H9 (cell line): ENCODE measurements around the gene ADORA2B. TPM values are rescaled to one million over a fixed set of nuclear protein-coding genes. Genes with fewer than 3 reads are reported as not detected.

Experiments
- DNase-seq: peaks from one replicate; pipeline ENCODE4 v3.0.0-alpha.2; 2017
- H2AFZ ChIP-seq: one replicate; pipeline ENCODE4 v1.6.1; 2013; ENCODE audit warnings: mild to moderate bottlenecking, low read length, control low read depth, moderate library complexity
- H2AK5ac ChIP-seq: 2 replicates; pipeline ENCODE4 v1.6.1; 2013; ENCODE audit warnings: low read length, control low read depth, mixed read lengths; ENCODE audit not compliant: insufficient read length
- H2BK120ac ChIP-seq: one replicate; pipeline ENCODE4 v1.6.1; 2013; ENCODE audit warnings: low read depth, mild to moderate bottlenecking, low read length, control low read depth, inconsistent platforms; ENCODE audit not compliant: poor library complexity, severe bottlenecking
- H2BK12ac ChIP-seq: 2 replicates; pipeline ENCODE4 v1.6.1; 2013; ENCODE audit warnings: low read length, control low read depth, mixed read lengths, low read depth; ENCODE audit not compliant: insufficient read length
- H2BK15ac ChIP-seq: 2 replicates; pipeline ENCODE4 v1.6.1; 2013; ENCODE audit warnings: low read depth, low read length, control low read depth
- H2BK20ac ChIP-seq: one replicate; pipeline ENCODE4 v1.6.1; 2013; ENCODE audit warnings: low read depth, mild to moderate bottlenecking, low read length, control low read depth, inconsistent platforms; ENCODE audit not compliant: poor library complexity, severe bottlenecking
- H2BK5ac ChIP-seq: 2 replicates; pipeline ENCODE4 v1.6.1; 2013; ENCODE audit warnings: low read length, control low read depth, mixed read lengths; ENCODE audit not compliant: insufficient read length
- H3K14ac ChIP-seq: 2 replicates; pipeline ENCODE4 v1.6.1; 2013; ENCODE audit warnings: low read length, control low read depth; ENCODE audit not compliant: insufficient read depth
- H3K18ac ChIP-seq: 2 replicates; pipeline ENCODE4 v1.6.1; 2013; ENCODE audit warnings: low read depth, mild to moderate bottlenecking, mixed read lengths, low read length, control low read depth; ENCODE audit not compliant: insufficient read length
- H3K23ac ChIP-seq: 2 replicates; pipeline ENCODE4 v1.6.1; 2013; ENCODE audit warnings: low read length, control low read depth, mixed read lengths, low read depth; ENCODE audit not compliant: insufficient read length
- H3K23me2 ChIP-seq: 2 replicates; pipeline ENCODE4 v1.6.1; 2013; ENCODE audit warnings: low read depth, mild to moderate bottlenecking, mixed read lengths, low read length, control low read depth; ENCODE audit not compliant: insufficient read length, poor library complexity, severe bottlenecking
- H3K27ac ChIP-seq: 2 replicates; pipeline ENCODE4 v1.5.1; 2013; ENCODE audit warnings: low read length, control low read depth, mixed read lengths, low read depth; ENCODE audit not compliant: insufficient read length
- H3K27me3 ChIP-seq: 2 replicates; pipeline ENCODE4 v1.6.1; 2013; ENCODE audit warnings: low read length, control low read depth, inconsistent platforms; ENCODE audit not compliant: insufficient read depth
- H3K4ac ChIP-seq: 2 replicates; pipeline ENCODE4 v1.6.1; 2013; ENCODE audit warnings: low read depth, mild to moderate bottlenecking, control low read depth, inconsistent platforms, low read length, moderate library complexity
- H3K4me1 ChIP-seq: 2 replicates; pipeline ENCODE4 v1.6.1; 2013; ENCODE audit warnings: low read length, control low read depth, inconsistent platforms; ENCODE audit not compliant: insufficient read depth
- H3K4me2 ChIP-seq: 2 replicates; pipeline ENCODE4 v1.6.1; 2013; ENCODE audit warnings: low read length, control low read depth, mixed read lengths; ENCODE audit not compliant: insufficient read length, insufficient read depth
- H3K56ac ChIP-seq: 2 replicates; pipeline ENCODE4 v1.6.1; 2013; ENCODE audit warnings: low read depth, mild to moderate bottlenecking, mixed read lengths, low read length, control low read depth; ENCODE audit not compliant: insufficient read length
- H3K79me1 ChIP-seq: 2 replicates; pipeline ENCODE4 v1.6.1; 2013; ENCODE audit warnings: low read depth, mild to moderate bottlenecking, moderate library complexity, low read length, control low read depth, inconsistent platforms; ENCODE audit not compliant: insufficient read depth, poor library complexity, severe bottlenecking
- H3K79me2 ChIP-seq: 2 replicates; pipeline ENCODE4 v1.6.1; 2013; ENCODE audit warnings: low read length, control low read depth, inconsistent platforms; ENCODE audit not compliant: insufficient read depth
- H3K9ac ChIP-seq: 2 replicates; pipeline ENCODE4 v1.6.1; 2013; ENCODE audit warnings: low read length, control low read depth, mixed read lengths; ENCODE audit not compliant: insufficient read length; ENCODE audit errors: extremely low read depth
- H3K9me3 ChIP-seq: one replicate; pipeline ENCODE4 v1.6.1; 2013; ENCODE audit warnings: low read depth, low read length, inconsistent platforms; ENCODE audit not compliant: control insufficient read depth
- H3T11ph ChIP-seq: one replicate; pipeline ENCODE4 v1.6.1; 2013; ENCODE audit warnings: mild to moderate bottlenecking, low read length, control low read depth, inconsistent platforms
- H4K20me1 ChIP-seq: one replicate; pipeline ENCODE4 v1.6.1; 2013; ENCODE audit not compliant: control insufficient read depth, insufficient read length, insufficient read depth
- H4K5ac ChIP-seq: 2 replicates; pipeline ENCODE4 v1.6.1; 2013; ENCODE audit warnings: low read depth, mild to moderate bottlenecking, mixed read lengths, low read length, control low read depth; ENCODE audit not compliant: insufficient read length
- H4K8ac ChIP-seq: replicated peaks from 2 replicates; pipeline ENCODE4 v1.6.1; 2013; ENCODE audit warnings: low read length, control low read depth, mixed read lengths, low read depth; ENCODE audit not compliant: insufficient read length
- H4K91ac ChIP-seq: 2 replicates; pipeline ENCODE4 v1.6.1; 2013; ENCODE audit warnings: low read depth, mild to moderate bottlenecking, moderate library complexity, mixed read lengths, low read length, control low read depth; ENCODE audit not compliant: insufficient read length
- H3K27ac Mint-ChIP-seq, 3 experiments: 2 replicates in 2 of 3; 3 replicates in 1 of 3; pipeline ENCODE4 v1.8.0; 2020 to 2021; ENCODE audit warnings: mixed read lengths in 3 of 3, mild to moderate bottlenecking in 1 of 3, moderate library complexity in 1 of 3
- H3K27me3 Mint-ChIP-seq: 2 replicates; pipeline ENCODE4 v1.8.0; 2021; ENCODE audit warnings: low read depth, mild to moderate bottlenecking, moderate library complexity, mixed read lengths
- H3K36me3 Mint-ChIP-seq, 3 experiments: 2 replicates in 2 of 3; 3 replicates in 1 of 3; pipeline ENCODE4 v1.8.0; 2020 to 2021; ENCODE audit warnings: low read depth in 3 of 3, mixed read lengths in 3 of 3; ENCODE audit not compliant: insufficient read depth in 1 of 3
- H3K4me1 Mint-ChIP-seq, 2 experiments: 2 replicates each; pipeline ENCODE4 v1.8.0; 2020; ENCODE audit warnings: mixed read lengths in 2 of 2
- H3K4me3 Mint-ChIP-seq, 2 experiments: 2 replicates in 1 of 2; 3 replicates in 1 of 2; pipeline ENCODE4 v1.8.0; 2020 to 2021; ENCODE audit warnings: mild to moderate bottlenecking in 2 of 2, mixed read lengths in 2 of 2, moderate library complexity in 1 of 2
- H3K9me3 Mint-ChIP-seq, 2 experiments: 2 replicates in 1 of 2; 3 replicates in 1 of 2; pipeline ENCODE4 v1.8.0; 2020; ENCODE audit warnings: mild to moderate bottlenecking in 2 of 2, mixed read lengths in 2 of 2, moderate library complexity in 1 of 2
- WGBS: extraction: QIAGEN DNeasy Blood & Tissue Kit; methylation state at CpG from one replicate; pipeline ENCODE4 v1.1.7; 2013; ENCODE audit warnings: missing lambda C conversion rate, low lambda C conversion rate, mixed read lengths; ENCODE audit not compliant: insufficient read length; ENCODE audit errors: extremely low coverage; 5-methylcytosine and 5-hydroxymethylcytosine counted together
- total RNA-seq: library from RNA; stranded (reverse); gene quantifications from 2 replicates; pipeline ENCODE4 v1.2.1, GENCODE V29; 2021
- TF ChIP-seq, protein P1 (sequence below): fragments of 200-600 bp; sonication (generic); conservative IDR thresholded peaks from 3 replicates; pipeline ENCODE4 v1.8.0; 2021; ENCODE audit warnings: antibody characterized with exemption, mild to moderate bottlenecking

The ADORA2B gene
- total RNA-seq, 1 experiment from 2014 or later = 3.1 TPM

GRCh38 chr17:15951368-15952047 is 6.6 kb downstream of the ADORA2B start:
- no peak overlapping the region for H3K56ac ChIP-seq
- no peak overlapping the region for H4K8ac ChIP-seq
- H3K18ac ChIP-seq = no peak overlapping the region
- H4K20me1 ChIP-seq = no peaks in the 10 kb centered on the region
- no peaks in the 10 kb centered on the region; the same call in 1 of the 2 replicates for H3K27me3 ChIP-seq
- H4K91ac ChIP-seq = no peak overlapping the region
- no peak overlapping the region for H2AFZ ChIP-seq
- no peak overlapping the region for H3K23ac ChIP-seq
- no peaks in the 10 kb centered on the region for H3K79me2 ChIP-seq
- Mint-ChIP-seq H3K9me3 (no peaks in the 10 kb centered on the region), H3K36me3 (peaks cover 0 to 4% (median 0%) of the 10 kb centered on the region in 3 experiments; a peak in 2 of 7 replicates), H3K4me1 (peaks cover 8 to 11% of the 10 kb centered on the region in 2 experiments), H3K27me3 (peaks cover 10% of the 10 kb centered on the region), H3K27ac (no peak overlapping the region), H3K4me3 (no peak overlapping the region)
- H3K79me1 ChIP-seq = no peaks in the 10 kb centered on the region
- H2BK12ac ChIP-seq = no peak overlapping the region
- DNase-seq = no peak
- H3K4ac ChIP-seq = no peak overlapping the region
- no CpG with 5 or more reads among the region's 6 CpGs for WGBS
- H4K5ac ChIP-seq = no peak overlapping the region
- H2BK120ac ChIP-seq = no peak overlapping the region
- H3T11ph ChIP-seq = no peak overlapping the region
- no peak overlapping the region; the same call in 1 of the 2 replicates for H3K14ac ChIP-seq
- TF ChIP-seq, protein P1, sequence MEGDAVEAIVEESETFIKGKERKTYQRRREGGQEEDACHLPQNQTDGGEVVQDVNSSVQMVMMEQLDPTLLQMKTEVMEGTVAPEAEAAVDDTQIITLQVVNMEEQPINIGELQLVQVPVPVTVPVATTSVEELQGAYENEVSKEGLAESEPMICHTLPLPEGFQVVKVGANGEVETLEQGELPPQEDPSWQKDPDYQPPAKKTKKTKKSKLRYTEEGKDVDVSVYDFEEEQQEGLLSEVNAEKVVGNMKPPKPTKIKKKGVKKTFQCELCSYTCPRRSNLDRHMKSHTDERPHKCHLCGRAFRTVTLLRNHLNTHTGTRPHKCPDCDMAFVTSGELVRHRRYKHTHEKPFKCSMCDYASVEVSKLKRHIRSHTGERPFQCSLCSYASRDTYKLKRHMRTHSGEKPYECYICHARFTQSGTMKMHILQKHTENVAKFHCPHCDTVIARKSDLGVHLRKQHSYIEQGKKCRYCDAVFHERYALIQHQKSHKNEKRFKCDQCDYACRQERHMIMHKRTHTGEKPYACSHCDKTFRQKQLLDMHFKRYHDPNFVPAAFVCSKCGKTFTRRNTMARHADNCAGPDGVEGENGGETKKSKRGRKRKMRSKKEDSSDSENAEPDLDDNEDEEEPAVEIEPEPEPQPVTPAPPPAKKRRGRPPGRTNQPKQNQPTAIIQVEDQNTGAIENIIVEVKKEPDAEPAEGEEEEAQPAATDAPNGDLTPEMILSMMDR = no peak
- no peak overlapping the region for H2BK5ac ChIP-seq
- H2AK5ac ChIP-seq = no peak overlapping the region
- no peak overlapping the region for H3K4me2 ChIP-seq
- H3K9ac ChIP-seq = no peak overlapping the region
- peaks cover 4% of the 10 kb centered on the region; the same call in 1 of the 2 replicates for H3K4me1 ChIP-seq
- H2BK20ac ChIP-seq = no peak overlapping the region
- no peak overlapping the region for H3K27ac ChIP-seq
- no peaks in the 10 kb centered on the region for H3K9me3 ChIP-seq
- no peaks in the 10 kb centered on the region for H3K23me2 ChIP-seq
- H2BK15ac ChIP-seq = no peak overlapping the region
